AG04449 (cell line): ENCODE results near the gene LYPD4.

Experiments
- CTCF ChIA-PET: fragments of 350-600 bp; formaldehyde crosslinking; extraction: SDS; loops from one replicate; lab custom pipeline; 2021; ENCODE audit warnings: antibody characterized with exemption; lab: Yijun Ruan, JAX
- POLR2A ChIA-PET: fragments of 400-600, 350-600 bp; formaldehyde crosslinking; extraction: SDS; loops from one replicate; lab custom pipeline; 2020; ENCODE audit warnings: antibody characterized with exemption, inconsistent platforms; lab: Yijun Ruan, JAX
- DNase-seq: peaks from one replicate; pipeline ENCODE4 v3.0.0-alpha.2; 2010; ENCODE audit warnings: low read depth, low spot score
- H3K4me3 ChIP-seq: 2 replicates; pipeline ENCODE4 v1.5.1; 2011; ENCODE audit warnings: low read depth, mild to moderate bottlenecking, control low read depth, low read length
- TF ChIP-seq, protein P1 (sequence below): IDR thresholded peaks from one replicate; pipeline ENCODE4 v1.5.1; 2011; ENCODE audit warnings: mild to moderate bottlenecking, moderate library complexity, low read length, control low read depth, inconsistent platforms; ENCODE audit not compliant: insufficient read depth; ENCODE audit errors: missing control alignments

Gene LYPD4

DNA sequence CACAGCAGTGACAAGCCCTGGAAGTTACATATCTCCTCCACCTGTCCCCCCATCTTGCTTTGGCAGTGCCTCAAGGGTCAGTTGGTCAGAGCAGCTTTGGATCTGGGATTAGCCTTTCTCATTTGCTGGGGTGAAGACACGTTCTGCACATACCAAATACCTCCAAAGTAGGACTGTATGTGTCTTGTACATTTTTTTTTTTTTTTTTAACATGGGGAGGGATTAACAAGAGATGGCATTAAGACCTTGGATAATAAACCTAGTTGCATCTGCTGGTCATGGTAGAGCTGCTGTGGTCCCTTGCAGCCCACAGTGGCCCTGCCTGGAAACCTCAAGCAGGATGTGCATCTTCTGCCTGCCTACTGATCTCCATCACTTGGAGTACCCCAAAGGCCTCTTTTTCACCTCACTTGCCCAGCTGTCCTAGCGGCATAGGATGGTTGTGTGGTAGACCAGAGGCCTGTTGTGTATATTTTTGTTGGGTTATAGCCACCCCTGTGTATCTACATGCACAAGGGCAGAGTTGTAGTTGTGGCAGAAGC is 18.0 kb upstream of the LYPD4 start:
- ChIA-PET CTCF (interaction anchor here (1.3 to 3.3 kb wide), 2 partner anchors 10 to 75 kb away, joined by 5 to 20 read pairs; no protein-coding TSS in a partner anchor), POLR2A (interaction anchor here (2.8 kb wide), 1 partner anchor 11 kb away, joined by 11 read pairs; no protein-coding TSS in a partner anchor)
- TF ChIP-seq, protein P1, sequence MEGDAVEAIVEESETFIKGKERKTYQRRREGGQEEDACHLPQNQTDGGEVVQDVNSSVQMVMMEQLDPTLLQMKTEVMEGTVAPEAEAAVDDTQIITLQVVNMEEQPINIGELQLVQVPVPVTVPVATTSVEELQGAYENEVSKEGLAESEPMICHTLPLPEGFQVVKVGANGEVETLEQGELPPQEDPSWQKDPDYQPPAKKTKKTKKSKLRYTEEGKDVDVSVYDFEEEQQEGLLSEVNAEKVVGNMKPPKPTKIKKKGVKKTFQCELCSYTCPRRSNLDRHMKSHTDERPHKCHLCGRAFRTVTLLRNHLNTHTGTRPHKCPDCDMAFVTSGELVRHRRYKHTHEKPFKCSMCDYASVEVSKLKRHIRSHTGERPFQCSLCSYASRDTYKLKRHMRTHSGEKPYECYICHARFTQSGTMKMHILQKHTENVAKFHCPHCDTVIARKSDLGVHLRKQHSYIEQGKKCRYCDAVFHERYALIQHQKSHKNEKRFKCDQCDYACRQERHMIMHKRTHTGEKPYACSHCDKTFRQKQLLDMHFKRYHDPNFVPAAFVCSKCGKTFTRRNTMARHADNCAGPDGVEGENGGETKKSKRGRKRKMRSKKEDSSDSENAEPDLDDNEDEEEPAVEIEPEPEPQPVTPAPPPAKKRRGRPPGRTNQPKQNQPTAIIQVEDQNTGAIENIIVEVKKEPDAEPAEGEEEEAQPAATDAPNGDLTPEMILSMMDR = no peak
- no peak for DNase-seq
- peak overlapping the region; percentile 21 for H3K4me3 ChIP-seq

DNA sequence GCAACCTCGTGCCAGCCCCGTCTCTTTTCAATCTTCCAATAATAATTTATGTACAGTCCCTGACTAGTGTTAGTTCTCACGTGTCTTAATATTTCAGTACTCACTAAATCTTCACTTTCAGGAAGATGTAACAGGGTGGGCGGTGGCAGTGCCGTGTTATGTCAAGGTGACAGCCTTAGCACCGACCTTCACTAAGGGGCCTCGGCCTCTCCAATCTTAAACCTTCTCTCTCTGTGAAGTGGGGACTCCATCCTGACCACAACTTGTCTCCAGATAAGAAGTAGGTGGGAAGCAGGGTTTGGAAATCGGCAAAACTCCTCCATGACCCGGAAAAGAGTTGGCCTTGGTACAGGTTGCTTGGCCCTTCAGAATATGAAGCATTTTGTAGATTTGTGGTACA is 17.4 kb upstream of the LYPD4 start:
- H3K4me3 ChIP-seq = peak overlapping the region; percentile 98

DNA sequence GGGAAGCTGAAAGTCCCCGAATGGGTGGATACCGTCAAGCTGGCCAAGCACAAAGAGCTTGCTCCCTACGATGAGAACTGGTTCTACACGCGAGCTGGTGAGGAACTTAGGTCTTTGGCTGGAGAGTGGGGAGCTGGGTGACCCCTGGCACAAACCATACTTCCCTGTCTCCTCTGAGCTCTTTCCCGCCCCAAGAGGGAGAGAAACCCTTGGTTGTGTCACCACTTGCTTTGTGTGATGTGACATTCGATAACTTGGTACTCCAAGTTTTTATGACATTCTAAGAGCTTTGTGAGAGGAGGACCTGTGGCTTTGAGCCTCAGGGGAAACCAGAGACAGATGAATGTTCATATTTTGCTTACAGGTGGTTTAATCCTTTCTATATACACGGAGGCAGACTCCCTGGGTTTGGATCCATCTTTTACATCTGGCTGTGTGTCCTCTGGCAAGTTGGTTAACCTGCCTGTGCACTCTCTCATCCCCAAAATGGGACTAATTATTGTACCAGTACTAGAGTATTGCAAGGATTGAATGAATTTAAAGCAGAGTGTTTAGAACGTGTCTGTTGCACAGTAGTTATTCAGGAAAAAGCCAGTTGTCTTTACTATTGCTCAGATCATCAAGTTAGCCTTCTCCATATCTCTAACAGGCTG is 16.8 kb upstream of the LYPD4 start:
- CTCF ChIA-PET = interaction anchor here (1.1 to 2.5 kb wide), 5 partner anchors 9 to 174 kb away, joined by 3 to 10 read pairs (median 5); no protein-coding TSS in a partner anchor

More for the DNA sequence above, 17.4 kb upstream of the LYPD4 start:
- no peak for DNase-seq
- ChIA-PET CTCF (interaction anchor here (3.3 kb wide), 1 partner anchor 11 kb away, joined by 20 read pairs; no protein-coding TSS in a partner anchor), POLR2A (interaction anchor here (1.3 kb wide), 1 partner anchor 89 kb away, joined by 4 read pairs; no protein-coding TSS in a partner anchor)
- TF ChIP-seq, protein P1 = no peak

DNA sequence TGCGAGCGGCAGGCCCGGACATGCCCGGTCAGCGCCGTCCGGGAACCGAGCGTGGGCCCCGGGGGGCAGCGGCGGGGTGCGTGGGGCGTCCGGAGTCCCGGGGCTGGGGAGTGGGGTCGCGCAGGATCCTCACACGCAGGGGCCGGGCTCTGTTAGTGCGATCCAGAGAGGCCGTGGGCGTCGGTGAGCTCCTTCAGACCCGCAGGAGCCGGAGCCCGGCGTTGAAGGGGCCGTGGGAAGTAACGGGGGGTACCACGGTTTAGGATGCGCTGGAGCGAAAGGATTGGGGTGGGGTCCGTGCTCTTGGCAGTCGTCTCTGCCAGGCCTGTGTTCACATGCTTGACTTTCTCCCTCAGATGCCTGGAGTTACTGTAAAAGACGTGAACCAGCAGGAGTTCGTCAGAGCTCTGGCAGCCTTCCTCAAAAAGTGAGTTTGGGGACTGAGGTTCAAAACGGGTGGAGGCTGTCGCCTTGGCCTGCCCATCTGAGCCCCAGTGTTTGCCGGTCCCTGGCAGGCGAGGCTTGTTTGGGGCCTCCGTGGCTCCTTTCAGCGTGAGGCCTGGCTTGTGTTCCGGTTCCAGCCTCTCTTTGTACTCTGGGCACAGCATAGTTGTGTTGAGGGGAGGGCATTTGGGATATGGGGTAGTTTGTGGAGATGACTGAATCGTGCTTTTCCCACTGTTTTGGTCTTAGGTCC is 16.1 kb upstream of the LYPD4 start:
- TF ChIP-seq, protein P1 = no peak
- H3K4me3 ChIP-seq = peak overlapping the region; percentile 98
- CTCF ChIA-PET = interaction anchor here (1.1 to 2.9 kb wide), 7 partner anchors 8 to 175 kb away, joined by 3 to 11 read pairs (median 5); partner anchors contain the start of gene RABAC1
- POLR2A ChIA-PET = interaction anchor here (0.5 to 2.5 kb wide), 13 partner anchors 8 to 535 kb away, joined by 3 to 27 read pairs (median 5); partner anchors contain the start of gene RABAC1
- no peak for DNase-seq

More for the DNA sequence above, 16.8 kb upstream of the LYPD4 start:
- H3K4me3 ChIP-seq = peak overlapping the region; percentile 98
- POLR2A ChIA-PET = interaction anchor here (0.5 to 2.5 kb wide), 5 partner anchors 10 to 89 kb away, joined by 3 to 27 read pairs (median 4); no protein-coding TSS in a partner anchor
- TF ChIP-seq, protein P1 = no peak
- no peak for DNase-seq

DNA sequence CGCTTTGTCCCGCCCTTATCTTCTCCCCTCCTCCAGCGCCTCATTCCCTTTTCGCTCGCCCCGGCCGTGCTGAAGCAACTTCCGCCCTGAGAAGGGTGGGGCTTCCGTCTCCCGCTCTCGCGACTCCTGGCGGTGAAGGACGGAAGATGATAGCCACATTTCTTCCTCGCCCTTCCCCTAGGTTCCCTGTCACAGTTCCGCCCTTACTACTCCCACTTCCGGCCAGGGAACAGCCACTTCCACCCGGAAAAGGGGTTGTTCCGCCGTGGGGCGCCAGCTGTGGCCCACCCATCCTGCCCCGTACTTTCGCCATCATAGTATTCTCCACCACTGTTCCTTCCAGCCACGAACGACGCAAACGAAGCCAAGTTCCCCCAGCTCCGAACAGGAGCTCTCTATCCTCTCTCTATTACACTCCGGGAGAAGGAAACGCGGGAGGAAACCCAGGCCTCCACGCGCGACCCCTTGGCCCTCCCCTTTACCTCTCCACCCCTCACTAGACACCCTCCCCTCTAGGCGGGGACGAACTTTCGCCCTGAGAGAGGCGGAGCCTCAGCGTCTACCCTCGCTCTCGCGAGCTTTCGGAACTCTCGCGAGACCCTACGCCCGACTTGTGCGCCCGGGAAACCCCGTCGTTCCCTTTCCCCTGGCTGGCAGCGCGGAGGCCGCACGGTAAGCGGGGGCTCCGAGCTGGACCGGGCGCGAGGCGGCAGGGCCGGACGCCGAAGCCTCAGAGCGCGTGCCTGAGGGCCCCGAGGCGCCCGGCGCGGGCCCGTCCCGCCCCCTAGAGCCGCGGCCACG is 15.3 kb upstream of the LYPD4 start, which contains the start of gene RPS19:
TSS of gene RPS19 (plus strand) at position 638 of the 801 bp plus-strand sequence. CDS start 520 bp downstream, outside the sequence.
- TF ChIP-seq, protein P1 = peak; percentile 62
- peak; percentile 87 for DNase-seq
- peak within 1 kb of the TSS; percentile 98 for H3K4me3 ChIP-seq
- ChIA-PET POLR2A (interaction anchor here (0.8 to 2.5 kb wide), 10 partner anchors 9 to 535 kb away, joined by 3 to 27 read pairs (median 6); partner anchors contain the start of gene RABAC1), CTCF (interaction anchor here (0.6 to 2.9 kb wide), 12 partner anchors 9 to 175 kb away, joined by 3 to 11 read pairs (median 4); partner anchors contain the start of gene RABAC1)
